ENCODE data around the gene ZC2HC1C.

DNA sequence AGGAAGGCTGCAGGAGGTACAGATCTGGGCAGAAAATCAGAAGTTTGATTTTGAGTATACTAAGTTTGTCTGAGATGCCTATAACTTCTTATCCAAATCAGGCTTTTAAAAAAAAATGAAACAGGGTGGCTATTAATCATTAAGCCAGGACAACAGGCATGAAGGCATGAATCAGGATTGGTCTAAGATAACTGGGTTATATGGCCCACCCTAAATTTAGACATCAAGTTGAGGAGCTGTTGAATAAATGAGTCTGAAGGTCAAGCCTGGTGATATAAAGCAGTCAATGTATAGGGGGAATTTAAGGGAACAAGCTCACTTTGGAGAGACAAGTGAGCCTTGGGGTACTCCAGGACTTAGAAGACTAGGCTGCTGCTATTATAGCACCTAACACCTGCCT, 28.8 kb downstream of the ZC2HC1C start:
- TF ChIP-seq CTCF (IDR thresholded peaks at IDR 0.05): no peak
- no peak for TF ChIP-seq ZFX (IDR thresholded peaks at IDR 0.05; ENCODE audit: borderline replicate concordance)
